ENCODE results near the gene COL23A1. TPM values are rescaled to one million over a fixed set of nuclear protein-coding genes. Genes with fewer than 3 reads are reported as not detected.

The COL23A1 gene
- total RNA-seq, 2 experiments from 2014 or later, result 0.63 to 0.68 TPM

DNA sequence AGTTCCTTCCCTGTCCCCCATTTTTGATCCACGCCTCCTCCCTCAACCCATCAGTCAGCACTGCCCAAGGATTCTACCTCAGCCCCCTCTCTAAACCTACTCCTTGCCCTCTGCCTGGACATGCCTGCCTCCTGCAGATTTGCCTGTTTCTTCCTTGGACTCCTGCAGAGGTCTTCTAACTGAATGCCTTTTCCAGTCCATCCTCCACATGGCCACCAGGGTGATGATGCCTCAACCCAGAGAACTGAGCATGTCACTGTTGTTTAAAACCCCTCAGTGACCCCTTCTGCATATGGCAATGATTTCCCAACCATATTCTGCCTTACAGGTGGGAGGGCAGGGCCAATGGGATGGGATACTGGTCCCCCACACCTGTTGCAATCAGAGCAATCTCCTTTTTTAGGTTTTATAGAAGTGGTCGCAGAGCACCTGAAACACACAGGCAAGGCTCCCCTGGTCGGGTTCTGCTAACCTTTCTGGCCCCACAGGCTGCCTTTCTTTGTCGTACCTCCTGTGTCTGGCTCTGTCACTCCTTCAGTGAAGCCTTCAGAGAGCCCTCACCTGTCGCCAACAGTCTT lies 366.9 kb downstream of the COL23A1 start:
- Mint-ChIP-seq H3K4me1 (ENCODE audit: low read depth) (peaks cover 36% of the 10 kb centered on the region), H3K27ac (peak overlapping the region; percentile 62), H3K9me3 (ENCODE audit: insufficient read depth) (no peaks in the 10 kb centered on the region), H3K4me3 (no peak overlapping the region), H3K27me3 (ENCODE audit: low read depth) (no peaks in the 10 kb centered on the region), H3K36me3 (ENCODE audit: low read depth) (peaks cover 78% of the 10 kb centered on the region)
- ChIA-PET CTCF (no interaction called here), POLR2A (no interaction called here)
- ATAC-seq (no peak), DNase-seq (no peak)

DNA sequence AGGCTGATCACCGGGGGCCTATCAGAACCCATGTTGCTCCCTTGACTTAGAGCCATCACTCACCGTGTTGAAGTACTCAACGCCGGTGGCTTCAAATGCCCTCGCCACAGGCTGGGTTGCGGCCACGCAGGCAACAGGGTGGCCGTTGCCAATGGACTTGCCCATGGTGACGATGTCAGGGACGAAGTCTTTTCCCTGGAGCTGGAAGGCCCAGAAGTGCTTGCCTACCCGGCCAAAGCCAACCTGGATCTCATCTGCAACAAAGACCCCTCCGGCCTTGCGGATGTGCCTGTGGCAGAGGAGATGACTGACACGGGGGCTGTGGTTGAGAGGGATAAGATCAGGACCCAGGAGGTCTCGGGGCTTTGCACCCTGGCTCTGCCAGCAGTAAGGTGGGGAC lies 367.9 kb downstream of the COL23A1 start:
- ATAC-seq (no peak), DNase-seq (no peak)
- peaks cover 72% of the 10 kb centered on the region for H3K36me3 Mint-ChIP-seq (ENCODE audit: low read depth)
- no peaks in the 10 kb centered on the region for H3K27me3 Mint-ChIP-seq (ENCODE audit: low read depth)
- peaks cover 26% of the 10 kb centered on the region for H3K4me1 Mint-ChIP-seq (ENCODE audit: low read depth)
- ChIA-PET CTCF (interaction anchor here (1.0 kb wide), 1 partner anchor 8 kb away, joined by 3 read pairs; no protein-coding TSS in a partner anchor), POLR2A (no interaction called here)
- H3K4me3 Mint-ChIP-seq, result no peak overlapping the region
- peak overlapping the region; percentile 70 for H3K27ac Mint-ChIP-seq
- H3K9me3 Mint-ChIP-seq (ENCODE audit: insufficient read depth), result no peaks in the 10 kb centered on the region

DNA sequence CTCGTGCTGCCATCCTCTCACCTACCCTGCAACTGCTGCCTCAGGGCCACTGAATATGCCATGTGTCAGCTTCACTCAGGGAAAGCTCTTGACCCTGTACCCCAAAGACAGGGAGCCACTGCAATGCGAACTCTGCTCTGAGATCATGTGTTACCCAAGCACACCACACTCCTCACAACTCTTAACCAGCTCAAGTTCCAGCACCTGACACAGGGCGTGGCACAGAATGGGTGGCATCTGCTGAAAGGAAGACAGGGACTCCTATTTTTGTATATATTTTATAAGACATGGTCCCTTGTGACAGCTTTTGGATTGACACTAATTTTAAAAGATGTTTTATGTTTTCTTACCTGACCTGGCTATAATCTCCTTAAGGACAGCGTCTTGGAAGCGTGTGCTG lies 368.3 kb downstream of the COL23A1 start:
- Mint-ChIP-seq H3K36me3 (ENCODE audit: low read depth) (peaks cover 68% of the 10 kb centered on the region), H3K27me3 (ENCODE audit: low read depth) (no peaks in the 10 kb centered on the region), H3K4me1 (ENCODE audit: low read depth) (peaks cover 21% of the 10 kb centered on the region), H3K4me3 (no peak overlapping the region), H3K27ac (peak overlapping the region; percentile 70), H3K9me3 (ENCODE audit: insufficient read depth) (no peaks in the 10 kb centered on the region)
- no peak for DNase-seq
- ChIA-PET CTCF (interaction anchor here (1.0 kb wide), 1 partner anchor 9 kb away, joined by 3 read pairs; no protein-coding TSS in a partner anchor), POLR2A (interaction anchor here (1.0 kb wide), 1 partner anchor 17 kb away, joined by 3 read pairs; the partner anchor contains the start of gene HNRNPAB)
- no peak for ATAC-seq

DNA sequence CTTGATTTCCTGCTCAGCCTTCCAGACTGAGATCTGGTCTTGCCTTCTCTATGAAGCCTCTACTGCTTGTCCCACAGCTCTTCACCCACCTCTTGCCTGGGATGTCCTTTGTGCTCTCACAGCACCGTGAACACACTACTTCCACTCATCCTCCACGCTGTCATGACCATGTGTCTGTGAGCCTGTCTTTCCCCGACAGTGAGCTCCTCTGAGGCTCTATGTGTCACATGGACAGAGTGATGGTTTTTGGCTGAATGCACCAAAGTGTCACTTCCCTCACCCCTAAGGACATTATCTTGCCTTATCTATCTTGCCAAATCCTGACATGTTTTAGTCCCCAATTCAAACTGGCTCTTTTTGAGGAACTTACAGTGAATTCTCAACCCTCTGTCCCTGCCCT lies 368.9 kb downstream of the COL23A1 start:
- Mint-ChIP-seq H3K4me1 (ENCODE audit: low read depth) (peaks cover 21% of the 10 kb centered on the region), H3K4me3 (no peak overlapping the region), H3K9me3 (ENCODE audit: insufficient read depth) (no peaks in the 10 kb centered on the region), H3K27me3 (ENCODE audit: low read depth) (no peaks in the 10 kb centered on the region), H3K27ac (peak overlapping the region; percentile 66), H3K36me3 (ENCODE audit: low read depth) (peaks cover 69% of the 10 kb centered on the region)
- ATAC-seq (peak; percentile 25), DNase-seq (no peak)
- ChIA-PET POLR2A (interaction anchor here (1.0 kb wide), 1 partner anchor 17 kb away, joined by 3 read pairs; the partner anchor contains the start of gene HNRNPAB), CTCF (interaction anchor here (1.0 kb wide), 1 partner anchor 9 kb away, joined by 3 read pairs; no protein-coding TSS in a partner anchor)

DNA sequence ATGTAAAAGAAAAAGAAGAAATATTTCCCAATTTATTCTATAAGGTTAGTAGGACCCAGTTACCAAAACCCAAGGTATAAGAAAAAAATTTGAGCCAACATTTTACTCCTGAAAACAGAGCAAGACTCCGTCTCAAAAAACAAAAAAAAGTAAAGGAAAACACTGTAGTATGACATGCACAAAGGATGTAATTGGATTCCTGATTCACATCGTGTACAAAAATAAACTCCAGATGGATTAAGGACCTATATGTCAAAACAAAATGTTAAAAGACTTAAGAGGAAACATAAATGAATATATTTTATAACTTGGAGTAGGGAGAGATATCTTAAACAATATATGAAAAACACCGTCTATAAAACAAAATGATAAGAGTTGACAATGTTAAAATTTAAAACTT lies 371.4 kb downstream of the COL23A1 start:
- CTCF ChIA-PET, result no interaction called here
- Mint-ChIP-seq H3K27ac (no peak overlapping the region), H3K4me1 (ENCODE audit: low read depth) (peaks cover 26% of the 10 kb centered on the region), H3K27me3 (ENCODE audit: low read depth) (no peaks in the 10 kb centered on the region), H3K4me3 (no peak overlapping the region), H3K36me3 (ENCODE audit: low read depth) (peaks cover 68% of the 10 kb centered on the region), H3K9me3 (ENCODE audit: insufficient read depth) (no peaks in the 10 kb centered on the region)
- POLR2A ChIA-PET, result no interaction called here
- no peak for DNase-seq
- no peak for ATAC-seq

DNA sequence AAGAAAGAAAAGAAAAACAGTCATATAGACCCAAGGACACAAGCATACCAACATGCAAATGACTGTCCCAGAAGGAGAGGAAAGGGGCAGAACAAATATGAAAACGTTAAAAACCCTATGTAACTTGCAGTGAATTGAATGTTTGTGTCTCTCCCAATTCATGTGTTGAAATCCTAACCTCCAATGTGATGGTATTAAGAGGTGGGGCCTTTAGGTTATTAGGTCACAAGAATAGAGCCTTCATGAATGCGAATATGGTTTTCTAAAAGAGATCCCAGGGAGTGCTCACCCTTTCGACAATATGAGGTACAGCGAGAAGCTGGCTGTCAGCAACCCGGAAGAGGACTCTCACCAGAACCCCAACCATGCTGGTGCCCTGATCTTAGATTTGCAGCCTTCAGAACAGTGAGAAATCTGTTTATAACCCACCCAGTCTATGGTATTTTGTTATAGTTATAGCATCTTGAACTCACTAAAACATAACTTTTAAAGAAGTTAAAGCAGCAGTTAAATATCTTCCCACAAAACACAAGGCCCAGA lies 371.9 kb downstream of the COL23A1 start:
- Mint-ChIP-seq H3K4me3 (no peak overlapping the region), H3K36me3 (ENCODE audit: low read depth) (peaks cover 68% of the 10 kb centered on the region), H3K27me3 (ENCODE audit: low read depth) (no peaks in the 10 kb centered on the region), H3K4me1 (ENCODE audit: low read depth) (peaks cover 31% of the 10 kb centered on the region), H3K27ac (no peak overlapping the region), H3K9me3 (ENCODE audit: insufficient read depth) (no peaks in the 10 kb centered on the region)
- no peak for DNase-seq
- CTCF ChIA-PET, result no interaction called here
- ATAC-seq, result no peak
- POLR2A ChIA-PET, result no interaction called here

DNA sequence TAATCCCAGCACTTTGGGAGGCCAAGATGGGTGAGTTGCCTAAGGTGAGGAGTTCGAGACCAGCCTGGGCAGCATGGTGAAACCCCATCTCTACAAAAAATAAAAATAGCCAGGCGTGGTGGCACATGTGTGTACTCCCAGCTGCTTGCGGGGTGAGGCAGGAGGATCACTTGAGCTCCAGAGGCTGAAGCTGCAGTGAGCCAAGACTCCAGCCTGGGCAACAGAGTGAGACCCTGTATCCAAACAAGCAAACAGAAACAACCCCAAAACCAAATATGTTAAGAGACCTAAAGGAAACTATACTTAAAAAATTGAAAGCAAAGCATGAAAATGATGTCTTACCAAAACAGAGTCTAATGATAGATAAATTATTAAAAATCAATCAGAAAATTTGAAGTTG lies 373.4 kb downstream of the COL23A1 start:
- ATAC-seq, result no peak
- Mint-ChIP-seq H3K4me3 (no peak overlapping the region), H3K27ac (no peak overlapping the region), H3K27me3 (ENCODE audit: low read depth) (no peaks in the 10 kb centered on the region), H3K4me1 (ENCODE audit: low read depth) (peaks cover 27% of the 10 kb centered on the region), H3K36me3 (ENCODE audit: low read depth) (peaks cover 75% of the 10 kb centered on the region), H3K9me3 (ENCODE audit: insufficient read depth) (no peaks in the 10 kb centered on the region)
- no peak for DNase-seq
- ChIA-PET CTCF (interaction anchor here (0.6 to 1.9 kb wide), 3 partner anchors 11 to 16 kb away, joined by 3 to 5 read pairs (median 3); partner anchors contain the start of gene PHYKPL), POLR2A (interaction anchor here (1.2 to 3.5 kb wide), 2 partner anchors 11 to 15 kb away, joined by 5 to 21 read pairs; partner anchors contain the start of genes HNRNPAB and PHYKPL)

DNA sequence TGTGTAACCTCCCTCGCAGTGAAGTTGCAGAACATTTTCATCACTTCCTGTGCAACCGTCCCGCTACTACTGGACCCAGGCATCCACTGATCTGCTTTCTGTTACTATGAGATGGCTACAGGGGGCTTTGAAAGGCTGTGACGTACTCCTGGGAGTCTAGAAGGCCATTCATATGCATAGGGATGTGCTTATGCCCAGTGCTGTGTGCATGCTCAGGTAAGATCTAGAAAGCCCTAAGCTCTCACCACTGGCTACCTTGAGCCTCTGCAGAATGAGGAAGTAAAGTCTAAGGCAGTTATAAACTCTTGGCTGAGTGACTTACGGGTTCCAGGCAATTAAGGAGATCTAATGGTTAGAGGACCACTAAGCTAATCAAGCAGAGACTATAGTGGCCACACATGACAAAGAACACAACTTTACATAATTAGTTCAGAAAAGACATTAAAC lies 374.1 kb downstream of the COL23A1 start:
- no peak overlapping the region for H3K4me3 Mint-ChIP-seq
- peaks cover 21% of the 10 kb centered on the region for H3K4me1 Mint-ChIP-seq (ENCODE audit: low read depth)
- POLR2A ChIA-PET, result interaction anchor here (1.2 to 3.5 kb wide), 2 partner anchors 10 to 16 kb away, joined by 5 to 21 read pairs; partner anchors contain the start of genes HNRNPAB and PHYKPL
- peaks cover 75% of the 10 kb centered on the region for H3K36me3 Mint-ChIP-seq (ENCODE audit: low read depth)
- peak overlapping the region; percentile 58 for H3K27ac Mint-ChIP-seq
- H3K27me3 Mint-ChIP-seq (ENCODE audit: low read depth), result no peaks in the 10 kb centered on the region
- no peaks in the 10 kb centered on the region for H3K9me3 Mint-ChIP-seq (ENCODE audit: insufficient read depth)
- no peak for DNase-seq
- no peak for ATAC-seq
- CTCF ChIA-PET, result interaction anchor here (0.6 to 1.9 kb wide), 4 partner anchors 10 to 19 kb away, joined by 3 to 5 read pairs (median 4); partner anchors contain the start of gene PHYKPL

DNA sequence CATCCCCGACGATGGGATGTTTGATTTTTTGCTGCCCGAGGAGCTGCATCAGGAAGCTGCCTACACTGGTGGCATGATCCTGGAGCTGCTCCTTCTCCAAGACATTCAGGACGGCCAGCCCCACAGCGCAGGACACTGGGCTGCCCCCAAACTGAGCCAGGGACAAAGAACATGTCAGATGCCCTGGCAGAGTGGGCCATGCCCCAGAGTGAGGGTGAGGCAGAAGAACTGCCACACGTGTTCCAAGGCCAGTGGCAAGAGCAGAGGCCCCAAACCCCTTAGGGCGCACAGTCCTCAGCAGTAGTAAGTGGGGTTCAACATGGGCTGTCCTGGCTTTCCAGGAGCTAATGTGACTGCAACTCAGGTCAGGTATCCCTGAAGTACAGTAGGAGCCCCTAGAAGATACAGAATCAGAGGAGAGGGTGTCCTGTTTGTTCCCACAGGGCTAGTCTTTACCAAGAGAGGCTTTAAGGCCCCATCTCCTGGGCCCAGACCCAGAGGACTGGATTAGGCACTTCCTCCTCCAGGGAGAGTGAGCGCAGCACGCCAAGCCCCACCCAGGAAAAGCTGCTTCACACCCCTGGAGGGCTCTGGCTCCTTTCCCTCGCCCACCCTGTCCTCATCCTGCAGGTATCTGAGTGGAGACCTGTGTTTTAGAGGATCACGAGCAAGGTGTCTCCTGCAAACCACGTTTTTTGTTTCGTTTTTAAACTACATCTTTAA lies 374.8 kb downstream of the COL23A1 start:
- CTCF ChIA-PET, result interaction anchor here (0.7 to 1.9 kb wide), 3 partner anchors 9 to 140 kb away, joined by 3 to 5 read pairs (median 4); no protein-coding TSS in a partner anchor
- Mint-ChIP-seq H3K4me1 (ENCODE audit: low read depth) (peaks cover 20% of the 10 kb centered on the region), H3K27me3 (ENCODE audit: low read depth) (no peaks in the 10 kb centered on the region), H3K36me3 (ENCODE audit: low read depth) (peaks cover 75% of the 10 kb centered on the region), H3K9me3 (ENCODE audit: insufficient read depth) (no peaks in the 10 kb centered on the region), H3K4me3 (no peak overlapping the region), H3K27ac (no peak overlapping the region)
- POLR2A ChIA-PET, result interaction anchor here (0.7 to 3.5 kb wide), 3 partner anchors 10 to 25 kb away, joined by 3 to 21 read pairs (median 5); partner anchors contain the start of genes HNRNPAB and PHYKPL
- DNase-seq, result no peak
- no peak for ATAC-seq

DNA sequence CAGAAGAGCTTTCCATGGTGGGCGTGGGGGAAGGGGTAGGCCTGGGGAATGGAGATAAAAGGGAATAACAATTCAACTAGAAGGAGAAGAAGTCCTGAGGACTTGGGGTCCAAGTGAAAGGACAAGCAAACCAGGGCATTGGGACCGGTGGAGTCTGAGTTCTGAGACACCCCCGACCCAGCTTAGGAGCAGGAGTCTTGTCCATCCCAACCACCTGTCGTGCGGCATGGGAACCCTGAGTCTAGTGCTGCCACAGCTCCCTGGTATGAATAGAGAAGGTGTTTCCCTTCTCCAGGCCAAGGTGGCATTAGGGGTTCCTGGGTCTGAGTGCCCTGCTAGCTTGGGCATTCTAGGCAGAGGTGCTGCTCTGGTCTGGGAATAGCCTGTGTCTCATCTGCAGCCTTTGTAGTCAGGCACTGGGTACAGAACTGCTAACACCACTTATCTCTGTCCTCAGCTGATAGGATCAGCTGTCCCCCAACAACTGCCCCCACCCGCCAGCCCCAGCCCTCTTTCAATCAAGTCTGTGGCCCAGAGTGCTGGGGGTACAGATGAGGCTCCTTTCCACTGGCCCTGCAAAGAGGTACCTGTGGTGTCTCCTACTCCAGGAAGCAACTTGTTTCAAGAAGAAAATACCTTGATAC lies 375.9 kb downstream of the COL23A1 start:
- H3K27ac Mint-ChIP-seq, result peak overlapping the region; percentile 51
- ChIA-PET POLR2A (interaction anchor here (0.6 to 3.5 kb wide), 4 partner anchors 8 to 123 kb away, joined by 3 to 21 read pairs (median 4); partner anchors contain the start of gene HNRNPAB), CTCF (interaction anchor here (1.2 to 1.4 kb wide), 2 partner anchors 21 to 138 kb away, joined by 3 to 4 read pairs; no protein-coding TSS in a partner anchor)
- peaks cover 26% of the 10 kb centered on the region for H3K4me1 Mint-ChIP-seq (ENCODE audit: low read depth)
- no peak overlapping the region for H3K4me3 Mint-ChIP-seq
- DNase-seq (peak; percentile 21), ATAC-seq (no peak)
- H3K9me3 Mint-ChIP-seq (ENCODE audit: insufficient read depth), result no peaks in the 10 kb centered on the region
- H3K27me3 Mint-ChIP-seq (ENCODE audit: low read depth), result no peaks in the 10 kb centered on the region
- peaks cover 80% of the 10 kb centered on the region for H3K36me3 Mint-ChIP-seq (ENCODE audit: low read depth)

DNA sequence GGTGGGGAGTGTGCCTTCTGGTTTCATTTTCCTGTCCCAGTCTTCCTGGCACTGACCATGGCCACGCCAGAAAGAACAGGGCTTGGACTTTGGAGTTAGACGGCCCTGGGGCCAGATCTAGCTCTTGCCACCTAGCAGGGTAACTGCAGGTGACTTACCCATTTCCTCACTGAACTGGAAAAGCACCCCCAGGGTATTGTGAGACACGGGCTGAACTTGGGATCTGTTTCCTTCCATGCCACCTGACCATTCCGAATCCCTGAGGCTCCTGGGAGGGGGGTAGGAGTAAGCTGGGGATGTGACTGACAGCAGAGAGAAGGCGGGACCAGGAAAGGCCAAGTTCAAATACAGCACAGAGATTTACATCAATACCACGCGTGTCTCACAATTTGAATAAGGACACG lies 376.4 kb downstream of the COL23A1 start:
- CTCF ChIA-PET, result interaction anchor here (1.4 kb wide), 1 partner anchor 21 kb away, joined by 4 read pairs; no protein-coding TSS in a partner anchor

More for the DNA sequence above, 376.4 kb downstream of the COL23A1 start:
- H3K27ac Mint-ChIP-seq, result peak overlapping the region; percentile 51
- peaks cover 32% of the 10 kb centered on the region for H3K4me1 Mint-ChIP-seq (ENCODE audit: low read depth)
- H3K4me3 Mint-ChIP-seq, result no peak overlapping the region
- POLR2A ChIA-PET, result interaction anchor here (0.9 to 1.4 kb wide), 2 partner anchors 10 to 18 kb away, joined by 3 to 6 read pairs; partner anchors contain the start of gene HNRNPAB
- H3K36me3 Mint-ChIP-seq (ENCODE audit: low read depth), result peaks cover 81% of the 10 kb centered on the region
- H3K9me3 Mint-ChIP-seq (ENCODE audit: insufficient read depth), result no peaks in the 10 kb centered on the region
- DNase-seq (peak; percentile 21), ATAC-seq (no peak)
- H3K27me3 Mint-ChIP-seq (ENCODE audit: low read depth), result no peaks in the 10 kb centered on the region

All from activated CD8-positive, alpha-beta T cell treated with anti-CD3 and anti-CD28 coated beads, Interleukin-2, amount 10 ng/mL, durations not matched to agents 7 days and 5 days (primary cell).